Loucy (cell line): ENCODE results near the gene LCK.

Experiments used
- EZH2phosphoT487 ChIP-seq: fragments of 200-600 bp; IDR thresholded peaks from 2 replicates; pipeline ENCODE4 v1.6.1; 2018; ENCODE audit warnings: antibody characterized with exemption, mild to moderate bottlenecking, moderate library complexity, borderline replicate concordance
- TF ChIP-seq, protein P1 (sequence below): fragments of 200-600 bp; sonication (generic); conservative IDR thresholded peaks from 2 replicates; pipeline ENCODE4 v1.5.1; 2014; ENCODE audit warnings: mild to moderate bottlenecking, antibody characterized with exemption, low read length

GRCh38 chr1:32331549-32331948, 80.5 kb downstream of the LCK start:
- TF ChIP-seq, protein P1, sequence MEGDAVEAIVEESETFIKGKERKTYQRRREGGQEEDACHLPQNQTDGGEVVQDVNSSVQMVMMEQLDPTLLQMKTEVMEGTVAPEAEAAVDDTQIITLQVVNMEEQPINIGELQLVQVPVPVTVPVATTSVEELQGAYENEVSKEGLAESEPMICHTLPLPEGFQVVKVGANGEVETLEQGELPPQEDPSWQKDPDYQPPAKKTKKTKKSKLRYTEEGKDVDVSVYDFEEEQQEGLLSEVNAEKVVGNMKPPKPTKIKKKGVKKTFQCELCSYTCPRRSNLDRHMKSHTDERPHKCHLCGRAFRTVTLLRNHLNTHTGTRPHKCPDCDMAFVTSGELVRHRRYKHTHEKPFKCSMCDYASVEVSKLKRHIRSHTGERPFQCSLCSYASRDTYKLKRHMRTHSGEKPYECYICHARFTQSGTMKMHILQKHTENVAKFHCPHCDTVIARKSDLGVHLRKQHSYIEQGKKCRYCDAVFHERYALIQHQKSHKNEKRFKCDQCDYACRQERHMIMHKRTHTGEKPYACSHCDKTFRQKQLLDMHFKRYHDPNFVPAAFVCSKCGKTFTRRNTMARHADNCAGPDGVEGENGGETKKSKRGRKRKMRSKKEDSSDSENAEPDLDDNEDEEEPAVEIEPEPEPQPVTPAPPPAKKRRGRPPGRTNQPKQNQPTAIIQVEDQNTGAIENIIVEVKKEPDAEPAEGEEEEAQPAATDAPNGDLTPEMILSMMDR: no peak
- TF ChIP-seq EZH2phosphoT487: no peak
